Body of pancreas (tissue), 4 donors: ENCODE measurements around the gene DNER. TPM values are rescaled to one million over a fixed set of nuclear protein-coding genes. Genes with fewer than 3 reads are reported as not detected.

Experiments
- ATAC-seq: fragments of 150-250 bp; one replicate; pipeline ENCODE4 v1.9.1; 2016
- DNase-seq, 4 donors: peaks; one replicate each; pipeline ENCODE4 v3.0.0-alpha.2; 2019
- H3K27ac ChIP-seq, 4 donors: fragments of 200-600 bp; sonication (generic); 1 replicate in 3 of 4; 2 replicates in 1 of 4; pipeline versions ENCODE4 v1.5.1 to v1.6.1; 2016 to 2019; ENCODE audit warnings: mild to moderate bottlenecking in 1 of 4, mixed read lengths in 1 of 4, moderate library complexity in 1 of 4
- H3K27me3 ChIP-seq, 2 donors: fragments of 200-600 bp; sonication (generic); one replicate each; pipeline ENCODE4 v1.6.0; 2016; ENCODE audit warnings: mild to moderate bottlenecking in 1 of 2
- H3K36me3 ChIP-seq, 2 donors: fragments of 200-600 bp; sonication (generic); replicated peaks in 1 of 2; 2 replicates each; pipeline ENCODE4 v1.5.1; 2016; ENCODE audit warnings: low read depth in 2 of 2; ENCODE audit not compliant: insufficient read depth in 1 of 2
- H3K4me1 ChIP-seq: fragments of 200-600 bp; sonication (generic); one replicate; pipeline ENCODE4 v1.6.0; 2016
- H3K4me3 ChIP-seq, 2 donors: fragments of 200-600 bp; sonication (generic); 1 replicate in 1 of 2; 2 replicates in 1 of 2; pipeline ENCODE4 v1.5.1; 2016 to 2019
- H3K9me3 ChIP-seq, 3 donors: fragments of 200-600 bp; sonication (generic); 1 replicate in 2 of 3; 2 replicates in 1 of 3; pipeline ENCODE4 v1.5.1; 2016
- CTCF ChIP-seq, 7 experiments: fragments of 450-650 bp in 4 of 7; fragments of 200-600 bp in 3 of 7; sonication (generic) in 3 of 7; IDR thresholded peaks; one replicate each; pipeline ENCODE4 v1.5.1; 2016 to 2019; ENCODE audit warnings: antibody characterized with exemption in 7 of 7
- POLR2A ChIP-seq, 3 donors: fragments of 450-650 bp; IDR thresholded peaks; one replicate each; pipeline ENCODE4 v1.6.1; 2016; ENCODE audit warnings: antibody characterized with exemption in 3 of 3, mild to moderate bottlenecking in 2 of 3
- WGBS, 2 donors: methylation state at CpG; one replicate each; pipeline ENCODE4 v1.1.5; 2017; 5-methylcytosine and 5-hydroxymethylcytosine counted together
- intact Hi-C: fragments of 100-400 bp; cut with DNase I; formaldehyde crosslinking; loops from one replicate; pipeline ENCODE4 v1.15.1; 2023
- total RNA-seq, 2 donors: library from RNA; depleted of rRNA; stranded (reverse); fragments of >200 nt; gene quantifications; one replicate each; pipeline ENCODE4 v1.1.0, GENCODE V29; 2016

The DNER gene
- total RNA-seq, 2 donors from 2014 or later, result 0.78 to 1.3 TPM

GRCh38 chr2:229543176-229543873 is 171.0 kb downstream of the DNER start:
- H3K27me3 ChIP-seq, result no peaks in the 10 kb centered on the region
- H3K9me3 ChIP-seq, result no peaks in the 10 kb centered on the region
- ATAC-seq, result no peak
- no peak for DNase-seq
- no peak overlapping the region for H3K27ac ChIP-seq
- TF ChIP-seq POLR2A (IDR thresholded peaks at IDR 0.05) (no peak), CTCF (IDR thresholded peaks at IDR 0.05) (no peak)
- H3K4me3 ChIP-seq, result no peak overlapping the region
- intact Hi-C loops, result no loop called here
- WGBS, 2 donors, result 67 to 71% methylated on average over 13 of the region's 13 CpGs
- no peaks in the 10 kb centered on the region for H3K4me1 ChIP-seq
- no peaks in the 10 kb centered on the region for H3K36me3 ChIP-seq

- H3K27ac ChIP-seq, result no peak overlapping the region
- H3K4me3 ChIP-seq, result no peak overlapping the region
- TF ChIP-seq POLR2A (IDR thresholded peaks at IDR 0.05), result no peak
- TF ChIP-seq CTCF (IDR thresholded peaks at IDR 0.05), result no peak
- DNase-seq (no peak), ATAC-seq (no peak)
- H3K4me1 ChIP-seq, result no peaks in the 10 kb centered on the region
- WGBS, 2 donors, result 56 to 72% methylated on average over 8 of the region's 8 CpGs
- no peaks in the 10 kb centered on the region for H3K27me3 ChIP-seq
- H3K9me3 ChIP-seq, result no peaks in the 10 kb centered on the region
- intact Hi-C loops, result no loop called here
- H3K36me3 ChIP-seq, result no peaks in the 10 kb centered on the region
These were observed 174.7 kb downstream of the DNER start for GRCh38 chr2:229539628-229540027.

- H3K9me3 ChIP-seq, result no peaks in the 10 kb centered on the region
- intact Hi-C loops, result no loop called here
- no peaks in the 10 kb centered on the region for H3K27me3 ChIP-seq
- DNase-seq, result no peak
- no peak for TF ChIP-seq CTCF (IDR thresholded peaks at IDR 0.05)
- no peak for TF ChIP-seq POLR2A (IDR thresholded peaks at IDR 0.05)
- H3K4me1 ChIP-seq, result no peaks in the 10 kb centered on the region
- no peaks in the 10 kb centered on the region for H3K36me3 ChIP-seq
- H3K27ac ChIP-seq, result no peak overlapping the region
- WGBS, 2 donors, result 75 to 83% methylated on average over 2 of the region's 2 CpGs
- ATAC-seq, result no peak
- no peak overlapping the region for H3K4me3 ChIP-seq
These were observed 182.8 kb downstream of the DNER start for GRCh38 chr2:229531594-229531993.

GRCh38 chr2:229530434-229530833 is 183.9 kb downstream of the DNER start:
- no peak overlapping the region for H3K4me3 ChIP-seq
- no peaks in the 10 kb centered on the region for H3K36me3 ChIP-seq
- no peaks in the 10 kb centered on the region for H3K27me3 ChIP-seq
- TF ChIP-seq POLR2A (IDR thresholded peaks at IDR 0.05) (no peak), CTCF (IDR thresholded peaks at IDR 0.05) (no peak)
- 69 to 73% methylated on average over 4 to 6 of the region's 6 CpGs for WGBS, 2 donors
- ATAC-seq (no peak), DNase-seq (no peak)
- H3K9me3 ChIP-seq, result no peaks in the 10 kb centered on the region
- intact Hi-C loops, result no loop called here
- no peaks in the 10 kb centered on the region for H3K4me1 ChIP-seq
- H3K27ac ChIP-seq, result no peak overlapping the region

- no peak for TF ChIP-seq POLR2A (IDR thresholded peaks at IDR 0.05)
- no peak for TF ChIP-seq CTCF (IDR thresholded peaks at IDR 0.05)
- no peaks in the 10 kb centered on the region for H3K36me3 ChIP-seq
- DNase-seq (no peak), ATAC-seq (no peak)
- H3K4me3 ChIP-seq, result no peak overlapping the region
- no peaks in the 10 kb centered on the region for H3K9me3 ChIP-seq
- intact Hi-C loops, result no loop called here
- H3K27ac ChIP-seq, result no peak overlapping the region
- WGBS, 2 donors, result 68 to 72% methylated on average over 5 of the region's 5 CpGs
- H3K4me1 ChIP-seq, result no peaks in the 10 kb centered on the region
- no peaks in the 10 kb centered on the region for H3K27me3 ChIP-seq
These were observed 185.5 kb downstream of the DNER start for GRCh38 chr2:229528846-229529245.
